GM18502 (cell line): ENCODE measurements around the gene CGB2.
"Not testable (repeated sequence)": the region's sequence is repeated elsewhere in the genome, so short reads cannot be mapped to it uniquely, and the experiment has no call there.

Source experiments
- ATAC-seq: cut with Tn5 transposase; IDR thresholded peaks from one replicate; pipeline ENCODE4 v1.9.1; 2021; ENCODE audit warnings: mild to moderate bottlenecking; ENCODE audit not compliant: unreplicated experiment, poor library complexity

CGB2 gene

GRCh38 chr19:49031642-49032301 lies at the start of gene CGB2:
TSS of gene CGB2 (plus strand) at chr19:49031890. CDS start at chr19:49032096, 206 bp downstream.
- not testable (repeated sequence) for ATAC-seq

- ATAC-seq, result no peak
Observed at GRCh38 chr19:48982280-48982679, 49.4 kb upstream of the CGB2 start.

DNA sequence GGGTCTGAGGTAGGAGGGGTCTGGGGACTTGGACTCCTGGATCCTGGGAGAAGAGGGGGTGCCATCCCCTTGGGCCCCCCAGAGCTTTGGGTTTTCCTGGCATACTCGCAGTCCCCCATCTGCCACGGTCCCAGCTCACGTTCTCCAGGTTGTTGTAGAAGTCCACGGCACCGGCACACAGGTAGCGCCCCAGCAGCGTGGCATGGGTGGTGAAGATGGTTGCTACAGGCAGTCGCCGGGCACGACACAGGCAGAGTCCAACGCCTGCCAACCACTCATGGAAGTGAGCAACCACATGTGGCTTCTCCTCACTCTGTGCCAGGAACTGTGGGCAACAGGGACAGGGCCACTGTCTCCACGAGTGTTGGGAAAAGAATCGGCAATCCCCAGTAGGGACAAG lies 46.0 kb upstream of the CGB2 start:
- ATAC-seq, result no peak

DNA sequence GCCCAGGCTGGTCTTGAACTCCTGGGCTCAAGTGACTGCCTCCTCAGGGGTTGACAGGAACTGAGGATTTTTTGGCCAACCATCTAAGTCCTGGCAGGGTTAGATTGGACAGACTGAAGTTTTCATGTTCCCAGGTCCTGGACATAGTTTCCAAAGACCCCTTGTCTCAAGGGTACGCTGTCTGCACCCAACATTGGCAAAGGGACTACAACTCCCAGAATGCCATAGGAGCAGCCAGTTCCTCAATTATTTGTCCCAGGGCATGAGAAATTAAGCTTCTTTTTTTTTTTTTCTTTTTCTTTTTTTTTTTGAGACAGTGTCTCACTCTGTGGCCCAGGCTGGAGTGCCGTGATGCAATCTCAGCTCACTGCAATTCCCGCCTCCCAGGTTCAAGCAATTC lies 45.5 kb upstream of the CGB2 start:
- ATAC-seq, result no peak

DNA sequence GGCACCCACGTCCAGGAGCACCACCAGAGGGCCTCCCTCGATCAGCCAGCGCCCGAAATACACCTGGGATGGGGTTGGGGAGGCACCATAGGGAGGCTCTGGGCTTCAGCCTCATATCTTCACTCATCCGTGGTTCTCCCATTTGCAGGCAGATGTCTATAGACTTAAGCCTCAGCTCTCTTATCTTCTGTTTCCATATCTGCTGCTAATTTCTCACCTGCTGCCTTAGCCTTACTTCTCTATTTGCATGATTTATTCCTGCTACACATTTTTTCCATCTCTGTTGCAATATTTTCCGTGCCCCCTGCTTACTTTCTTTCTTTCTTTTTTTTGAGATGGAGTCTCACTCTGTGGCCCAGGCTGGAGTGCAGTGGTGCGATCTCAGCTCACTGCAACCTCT lies 44.4 kb upstream of the CGB2 start:
- no peak for ATAC-seq

- ATAC-seq, result no peak
Observed at GRCh38 chr19:48988286-48988685, 43.4 kb upstream of the CGB2 start.

DNA sequence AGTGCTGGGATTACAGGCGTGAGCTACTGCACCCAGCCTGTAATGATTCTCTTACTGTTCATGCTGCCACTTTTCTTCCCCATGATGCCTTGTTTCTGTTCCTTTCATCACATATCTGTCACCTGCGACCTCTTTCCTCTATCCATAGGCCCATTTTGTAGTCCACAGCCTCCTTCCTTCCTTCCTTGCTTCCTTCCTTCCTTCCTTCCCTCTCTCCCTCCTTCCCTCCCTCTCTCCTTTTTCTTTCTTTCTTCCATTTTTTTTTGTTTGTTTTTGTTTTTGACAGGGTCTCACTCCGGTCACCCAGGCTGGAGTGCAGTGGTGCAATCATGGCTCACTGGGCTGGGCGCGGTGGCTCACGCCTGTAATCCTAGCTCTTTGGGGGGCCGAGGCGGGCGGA lies 42.8 kb upstream of the CGB2 start:
- ATAC-seq, result no peak

GRCh38 chr19:48989701-48990291 lies 41.9 kb upstream of the CGB2 start:
- ATAC-seq, result no peak

- ATAC-seq, result no peak
Observed at GRCh38 chr19:48990400-48990799, 41.3 kb upstream of the CGB2 start.

DNA sequence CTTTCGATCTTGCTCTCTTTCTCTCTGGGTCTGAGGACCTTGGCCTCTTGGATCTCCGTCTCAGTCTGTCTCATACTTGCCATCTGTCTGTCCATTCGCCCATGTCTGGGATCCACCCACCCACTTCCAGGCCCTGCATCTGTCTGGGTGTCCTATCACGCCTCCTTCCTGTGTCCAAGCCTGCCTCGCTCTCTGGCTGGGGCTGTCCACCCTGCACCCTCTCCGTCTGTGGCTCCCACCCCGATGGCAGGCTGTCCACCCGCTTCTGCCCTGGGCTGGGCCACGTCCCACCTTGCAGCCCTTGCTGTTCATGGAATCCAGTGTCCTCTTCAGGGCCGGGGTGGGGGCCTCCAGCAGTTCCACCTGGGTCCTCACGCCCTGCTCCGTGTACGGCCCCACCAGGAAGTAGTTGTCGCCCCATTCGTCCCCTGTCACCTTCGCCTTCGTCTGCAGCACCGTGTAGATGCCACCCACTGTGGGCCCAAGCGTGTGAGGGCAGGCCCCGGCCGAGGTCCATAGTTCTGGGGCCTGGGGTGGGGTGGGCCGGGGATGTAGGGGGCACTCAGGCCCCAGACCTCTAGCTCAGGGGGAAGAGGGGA lies 40.6 kb upstream of the CGB2 start:
- ATAC-seq, result no peak

- no peak for ATAC-seq
Observed at GRCh38 chr19:48991873-48992580, 39.7 kb upstream of the CGB2 start.

DNA sequence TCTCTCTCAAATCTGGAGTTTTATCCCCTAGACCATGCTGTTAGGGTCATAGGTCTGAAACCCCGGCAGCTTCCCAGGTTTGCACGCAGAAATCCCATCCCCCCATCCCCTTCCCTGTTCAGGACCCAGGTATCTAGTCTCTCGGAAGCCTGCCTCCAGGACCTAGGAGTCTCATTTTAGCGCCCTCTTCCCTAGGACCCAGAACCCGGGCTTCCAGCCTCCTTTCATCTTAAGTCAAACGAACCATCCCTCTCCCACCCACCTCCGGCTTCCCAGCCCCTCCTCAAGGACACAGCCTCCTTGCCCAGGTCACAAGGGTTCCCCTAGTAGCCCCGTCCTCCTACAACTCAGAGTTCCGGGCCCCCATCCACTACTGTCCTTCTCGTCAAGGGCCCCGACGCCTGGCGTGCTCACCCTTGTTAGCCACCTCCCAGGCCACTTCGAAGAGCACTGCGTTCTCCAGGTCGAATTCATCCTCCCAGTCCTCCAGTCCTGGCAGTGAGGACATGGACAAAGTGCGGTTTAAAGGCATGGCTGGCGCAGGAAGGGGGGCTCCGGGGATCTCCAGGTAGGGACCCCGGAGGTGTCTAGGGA lies 39.0 kb upstream of the CGB2 start:
- ATAC-seq, result no peak

- peak; percentile 78 for ATAC-seq
Observed at GRCh38 chr19:48993175-48994034, 38.3 kb upstream of the CGB2 start, which contains the start of the genes GYS1 and RUVBL2. TSS of gene GYS1 (minus strand) at chr19:48993309. CDS start at chr19:48993112, 197 bp downstream. TSS of gene RUVBL2 (plus strand) at chr19:48993887. CDS start at chr19:48993912, 25 bp downstream.

- ATAC-seq, result no peak
Observed at GRCh38 chr19:48994035-48994386, 37.7 kb upstream of the CGB2 start.

GRCh38 chr19:48997972-48998371 lies 33.7 kb upstream of the CGB2 start:
- ATAC-seq, result no peak

DNA sequence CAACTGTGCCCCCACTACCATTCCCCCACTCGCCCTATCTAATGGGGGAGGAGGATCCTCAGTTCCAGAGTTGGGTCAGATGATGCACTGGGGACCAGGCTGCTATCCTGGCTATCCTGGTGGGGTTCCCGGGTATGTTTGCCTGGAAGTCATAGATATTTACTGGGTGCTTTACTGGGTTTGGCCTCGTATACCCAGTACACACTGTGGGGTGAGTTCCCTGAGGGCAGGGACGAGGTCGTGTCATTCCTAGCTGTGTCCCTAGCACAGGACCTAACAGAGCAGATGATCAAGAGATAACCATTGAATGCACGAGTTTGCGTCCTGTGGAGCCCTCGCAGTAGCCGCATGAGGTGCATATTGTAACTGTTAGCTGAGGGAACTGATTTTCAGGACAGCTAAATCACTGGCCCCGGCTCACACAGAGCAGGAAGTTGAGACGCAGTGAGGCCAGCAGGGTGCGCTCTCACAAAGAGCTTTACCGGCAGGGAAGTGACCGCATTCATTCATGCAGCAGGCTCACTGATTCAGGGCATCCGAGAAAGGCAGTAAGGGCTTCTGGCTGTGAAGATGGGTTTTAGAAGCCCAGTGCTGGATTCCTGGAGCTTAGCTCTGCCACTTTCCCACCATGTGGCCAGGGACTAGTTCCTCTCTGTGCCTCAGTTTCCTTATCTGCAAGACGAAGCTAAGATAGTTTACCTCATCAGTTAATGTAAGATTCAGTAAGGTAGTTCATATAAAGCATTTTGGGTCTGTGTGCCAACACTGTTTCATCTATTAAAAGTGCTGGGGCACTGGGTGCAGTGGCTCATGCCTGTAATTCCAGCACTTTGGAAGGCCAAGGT lies 32.0 kb upstream of the CGB2 start:
- ATAC-seq, result no peak

DNA sequence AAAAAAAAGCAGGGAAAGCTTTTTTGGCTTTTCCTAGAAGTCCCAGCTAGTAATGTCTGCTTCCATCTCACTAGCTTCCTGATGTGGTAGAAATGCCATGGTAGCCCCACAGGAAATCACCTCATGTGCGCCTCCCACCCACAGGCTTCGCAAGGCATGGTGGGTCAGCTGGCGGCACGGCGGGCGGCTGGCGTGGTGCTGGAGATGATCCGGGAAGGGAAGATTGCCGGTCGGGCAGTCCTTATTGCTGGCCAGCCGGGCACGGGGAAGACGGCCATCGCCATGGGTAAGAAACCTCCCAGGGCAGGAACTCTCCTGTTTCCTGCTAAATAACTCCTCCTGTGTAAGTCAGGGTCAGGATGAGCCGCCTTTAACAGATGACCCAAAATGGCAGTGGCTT lies 27.6 kb upstream of the CGB2 start:
- no peak for ATAC-seq

GRCh38 chr19:49004964-49005614 lies 26.6 kb upstream of the CGB2 start:
- no peak for ATAC-seq
